Left renal pelvis (tissue), 4 donors: ENCODE results near the gene SLC35F1. TPM values are rescaled to one million over a fixed set of nuclear protein-coding genes. Genes with fewer than 3 reads are reported as not detected.

ENCODE experiments used
- DNase-seq, 4 donors: peaks; one replicate each; pipeline ENCODE4 v3.0.0-alpha.2; 2013; ENCODE audit warnings: low read depth in 4 of 4, low spot score in 3 of 4
- polyA plus RNA-seq, 4 donors: library from polyadenylated mRNA; unstranded; fragments of 120-200 nt; gene quantifications; one replicate each; pipeline ENCODE4 v1.2.1, GENCODE V29; 2013; ENCODE audit not compliant: insufficient read length in 4 of 4

The SLC35F1 gene
- polyA plus RNA-seq, 4 donors = 2.4 to 3.9 (median 3.2) TPM

GRCh38 chr6:118304321-118304720 is 397.3 kb downstream of the SLC35F1 start:
- DNase-seq = no peak

GRCh38 chr6:118305081-118305480 is 398.0 kb downstream of the SLC35F1 start:
- DNase-seq = no peak

DNA sequence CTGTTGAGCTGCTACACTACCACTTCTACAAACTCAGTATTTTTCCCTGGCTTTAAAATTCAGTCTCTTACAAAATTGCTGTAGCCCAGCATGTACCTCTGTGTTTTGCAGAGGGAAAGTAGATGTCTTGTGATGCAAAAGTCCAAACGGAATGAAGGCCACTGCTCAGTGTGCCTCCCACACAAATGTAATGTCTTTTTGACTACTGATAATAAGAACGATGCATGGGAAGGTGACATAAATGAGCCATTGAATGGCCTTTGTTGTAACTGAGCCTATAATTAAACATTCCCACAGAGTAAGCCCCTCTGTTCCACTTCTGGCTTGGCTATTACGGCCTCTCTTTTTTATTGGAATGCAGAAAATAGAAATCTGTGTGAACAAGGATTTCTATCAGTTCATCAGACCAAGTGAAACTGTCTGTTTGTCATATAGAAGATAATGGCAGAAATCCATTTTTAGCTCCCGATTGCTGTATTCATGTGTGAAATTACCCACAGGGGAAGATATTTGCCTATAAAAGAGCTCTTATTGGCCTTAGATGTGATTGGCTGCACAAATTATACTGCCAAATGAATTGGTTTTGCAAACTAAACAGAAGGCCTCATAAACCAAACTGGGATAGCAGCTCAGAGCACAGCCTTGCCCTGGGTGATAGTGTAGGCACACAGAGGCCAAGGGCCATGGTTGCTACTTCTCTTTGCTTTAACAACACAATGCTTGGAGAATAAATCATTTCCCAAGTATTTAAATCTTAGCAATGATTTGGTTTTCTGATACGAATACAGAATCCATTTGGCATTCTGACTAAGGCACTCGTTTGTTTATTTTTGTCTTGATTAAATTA is 399.6 kb downstream of the SLC35F1 start:
- no peak for DNase-seq

- DNase-seq = no peak
Measured at GRCh38 chr6:118307581-118307980, 400.5 kb downstream of the SLC35F1 start.

- DNase-seq = no peak
Measured at GRCh38 chr6:118309337-118310093, 402.5 kb downstream of the SLC35F1 start.

GRCh38 chr6:118313208-118313607 is 406.1 kb downstream of the SLC35F1 start:
- DNase-seq = no peak

- DNase-seq = no peak
Measured at GRCh38 chr6:118313762-118314161, 406.7 kb downstream of the SLC35F1 start.

GRCh38 chr6:118316796-118317384 is 409.8 kb downstream of the SLC35F1 start:
- no peak for DNase-seq

- no peak for DNase-seq
Measured at GRCh38 chr6:118317581-118318563, 410.8 kb downstream of the SLC35F1 start.

- DNase-seq = no peak
Measured at GRCh38 chr6:118318648-118319047, 411.6 kb downstream of the SLC35F1 start.

GRCh38 chr6:118319416-118319815 is 412.4 kb downstream of the SLC35F1 start:
- no peak for DNase-seq

GRCh38 chr6:118319894-118320649 is 413.0 kb downstream of the SLC35F1 start:
- no peak for DNase-seq

DNA sequence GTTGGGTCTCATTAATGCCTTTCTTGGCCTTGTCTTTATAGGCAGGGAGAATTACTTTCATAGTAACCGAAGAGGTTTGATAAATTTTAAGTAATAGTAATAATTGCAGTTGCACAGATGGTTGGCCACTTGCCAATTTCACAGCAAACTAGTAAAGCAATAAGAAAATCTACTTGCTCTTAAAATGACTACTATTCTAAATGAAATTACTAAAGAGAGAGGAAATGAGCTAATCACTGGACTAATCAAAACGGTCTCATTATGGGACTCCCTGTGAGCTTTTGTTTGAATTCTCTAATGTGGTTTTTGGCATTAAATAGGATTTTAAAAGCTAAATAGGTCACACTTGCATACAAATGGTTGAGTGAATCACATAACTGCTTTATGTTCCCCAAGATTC is 413.6 kb downstream of the SLC35F1 start:
- no peak for DNase-seq

GRCh38 chr6:118324116-118324515 is 417.1 kb downstream of the SLC35F1 start:
- DNase-seq = no peak

DNA sequence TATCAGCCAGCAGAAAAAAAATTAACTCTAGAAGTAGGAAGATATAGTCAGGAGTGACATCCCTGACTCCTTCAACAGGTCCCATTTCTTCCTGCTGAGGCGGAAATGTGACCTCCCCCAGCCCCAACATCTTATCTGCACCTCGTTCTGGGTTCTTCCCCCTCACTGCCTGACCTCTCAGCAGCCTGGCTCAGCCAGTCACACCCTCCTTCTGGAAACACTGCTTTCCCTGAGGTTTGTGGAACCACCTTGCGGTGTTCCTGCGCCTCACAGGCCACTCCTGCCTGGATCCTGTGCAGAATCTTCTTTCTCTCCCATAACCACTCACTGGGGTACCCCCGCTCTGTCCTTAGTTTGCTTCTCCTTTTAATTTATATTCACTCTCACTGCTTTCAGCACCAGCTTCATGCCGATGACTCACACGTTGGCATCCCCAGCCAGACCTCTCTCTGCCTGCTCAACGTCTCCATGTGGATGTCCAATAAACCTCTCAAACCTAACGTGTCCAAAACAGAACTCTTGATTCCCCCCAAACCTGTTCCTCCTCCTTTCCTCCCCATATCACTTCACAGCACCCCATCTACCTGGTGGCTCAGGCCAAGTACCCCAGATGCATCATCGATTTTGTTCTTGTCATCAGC is 418.3 kb downstream of the SLC35F1 start:
- DNase-seq = no peak

DNA sequence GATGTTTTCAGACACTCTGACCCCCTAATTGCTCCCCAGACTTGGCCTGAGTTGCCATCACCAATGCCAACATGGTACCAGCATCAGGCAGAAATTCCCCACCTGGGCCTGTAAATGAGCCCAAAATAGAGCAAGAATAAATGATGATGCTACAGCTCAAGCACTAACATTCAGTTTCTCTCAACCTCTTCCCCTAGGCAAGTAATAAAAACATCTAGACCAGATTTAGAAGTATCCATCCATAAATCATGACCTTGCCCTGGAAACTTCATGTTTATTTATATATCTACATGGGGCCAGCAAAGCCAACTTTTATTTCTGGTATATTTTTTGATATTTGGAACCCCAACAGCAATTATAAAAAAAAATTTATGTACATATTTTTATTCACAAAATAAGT is 419.6 kb downstream of the SLC35F1 start:
- no peak for DNase-seq

- DNase-seq = no peak
Measured at GRCh38 chr6:118327237-118327636, 420.2 kb downstream of the SLC35F1 start.

- DNase-seq = no peak
Measured at GRCh38 chr6:118333772-118334171, 426.7 kb downstream of the SLC35F1 start.

DNA sequence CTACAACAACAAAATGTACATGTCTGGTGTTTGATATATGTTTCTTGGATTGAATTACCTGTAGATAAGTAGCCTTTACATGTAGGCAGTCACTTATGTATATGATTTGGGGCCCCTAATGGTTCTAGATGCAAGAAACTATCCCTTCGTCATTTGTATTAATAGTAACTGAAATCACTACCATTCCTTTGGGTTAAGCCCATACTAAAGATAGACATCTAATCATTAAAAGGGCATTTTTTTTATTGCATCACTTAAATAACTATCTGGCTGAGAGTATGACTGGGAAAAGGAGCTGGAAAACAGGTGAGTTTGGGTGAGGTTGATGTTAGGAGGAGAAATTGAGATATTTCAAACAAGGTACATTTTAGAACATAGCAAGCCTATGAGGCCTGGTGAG is 427.6 kb downstream of the SLC35F1 start:
- DNase-seq = no peak
